Choroid plexus epithelial cell (primary cell): ENCODE data around the gene AKT3.
"Not testable (repeated sequence)": the region's sequence is repeated elsewhere in the genome, so short reads cannot be mapped to it uniquely, and the experiment has no call there.

Source experiments
- DNase-seq: peaks from one replicate; pipeline ENCODE4 v3.0.0-alpha.2; 2010; ENCODE audit warnings: low read depth
- H3K4me3 ChIP-seq: 2 replicates; pipeline ENCODE4 v1.5.1; 2011; ENCODE audit warnings: low read depth, mild to moderate bottlenecking, control low read depth, low read length, moderate library complexity
- CTCF ChIP-seq: conservative IDR thresholded peaks from 2 replicates; pipeline ENCODE4 v1.5.1; 2011; ENCODE audit warnings: low read depth, mild to moderate bottlenecking, control low read depth, inconsistent platforms, low read length, moderate library complexity

AKT3 gene

GRCh38 chr1:243790404-243790803, 59.6 kb downstream of the AKT3 start:
- TF ChIP-seq CTCF: no peak
- no peak for DNase-seq
- no peak overlapping the region for H3K4me3 ChIP-seq

- no peak for DNase-seq
- H3K4me3 ChIP-seq: no peak overlapping the region
These were observed 63.5 kb downstream of the AKT3 start for GRCh38 chr1:243786531-243786930.

GRCh38 chr1:243784506-243784905, 65.5 kb downstream of the AKT3 start:
- no peak for TF ChIP-seq CTCF
- H3K4me3 ChIP-seq: no peak overlapping the region
- DNase-seq: no peak

More at GRCh38 chr1:243786531-243786930, 63.5 kb downstream of the AKT3 start:
- no peak for TF ChIP-seq CTCF

- TF ChIP-seq CTCF: no peak
- no peak overlapping the region for H3K4me3 ChIP-seq
- DNase-seq: no peak
These were observed 66.3 kb downstream of the AKT3 start for GRCh38 chr1:243783714-243784113.

GRCh38 chr1:243772361-243773050, 77.5 kb downstream of the AKT3 start:
- not testable (repeated sequence) for H3K4me3 ChIP-seq, DNase-seq

- DNase-seq: no peak
- no peak for TF ChIP-seq CTCF
- H3K4me3 ChIP-seq: no peak overlapping the region
These were observed 79.2 kb downstream of the AKT3 start for GRCh38 chr1:243770860-243771259.

GRCh38 chr1:243765676-243766075, 84.4 kb downstream of the AKT3 start:
- H3K4me3 ChIP-seq: no peak overlapping the region
- no peak for DNase-seq
- no peak for TF ChIP-seq CTCF
